Daoy (cell line): ENCODE results near the gene CAVIN4. TPM values are rescaled to one million over a fixed set of nuclear protein-coding genes. Genes with fewer than 3 reads are reported as not detected.

Source experiments
- DNase-seq: peaks from one replicate; pipeline ENCODE4 v3.0.0-alpha.2; 2015; ENCODE audit warnings: low read depth
- total RNA-seq: library from RNA; depleted of rRNA; stranded (reverse); fragments of >200 nt; shearing (Covaris generic); gene quantifications from 2 replicates; pipeline ENCODE4 v1.2.3, GENCODE V29; 2014; rRNA removed

Gene CAVIN4
- total RNA-seq, 1 experiment from 2014 or later: 2.2 TPM

- DNase-seq: no peak
These were observed 12.6 kb downstream of the CAVIN4 start for GRCh38 chr9:100590481-100590880.

- no peak for DNase-seq
These were observed 13.3 kb downstream of the CAVIN4 start for GRCh38 chr9:100591139-100591538.

- DNase-seq: no peak
These were observed 13.9 kb downstream of the CAVIN4 start for GRCh38 chr9:100591639-100592412.

GRCh38 chr9:100595391-100596199, 17.7 kb downstream of the CAVIN4 start:
- DNase-seq: peak; percentile 64

GRCh38 chr9:100597236-100597635, 19.4 kb downstream of the CAVIN4 start:
- DNase-seq: no peak

- DNase-seq: peak; percentile 93
These were observed 20.8 kb downstream of the CAVIN4 start for GRCh38 chr9:100598641-100599145.

- no peak for DNase-seq
These were observed 22.7 kb downstream of the CAVIN4 start for GRCh38 chr9:100600521-100601079.

GRCh38 chr9:100601216-100601615, 23.3 kb downstream of the CAVIN4 start:
- peak; percentile 68 for DNase-seq

GRCh38 chr9:100602342-100602801, 24.5 kb downstream of the CAVIN4 start:
- peak; percentile 52 for DNase-seq

- no peak for DNase-seq
These were observed 27.5 kb downstream of the CAVIN4 start for GRCh38 chr9:100605405-100605804.

GRCh38 chr9:100619194-100619593, 41.3 kb downstream of the CAVIN4 start:
- no peak for DNase-seq

GRCh38 chr9:100619665-100620064, 41.8 kb downstream of the CAVIN4 start:
- DNase-seq: peak; percentile 35

GRCh38 chr9:100623969-100624368, 46.1 kb downstream of the CAVIN4 start:
- no peak for DNase-seq

- no peak for DNase-seq
These were observed 49.1 kb downstream of the CAVIN4 start for GRCh38 chr9:100626949-100627348.

GRCh38 chr9:100637787-100638186, 59.9 kb downstream of the CAVIN4 start:
- DNase-seq: peak; percentile 19

Other genes starting within 250 kb of the CAVIN4 start
- gene TEX10, start 225.1 kb upstream of the CAVIN4 start, total RNA-seq: 64.2 and 65.3 TPM in 2 replicates
- 150 and 171 TPM in 2 replicates for gene MSANTD3, start 150.9 kb upstream of the CAVIN4 start, total RNA-seq
- gene TMEFF1, start 104.9 kb upstream of the CAVIN4 start, total RNA-seq: 0.83 and 2.1 TPM in 2 replicates